22Rv1 (cell line): ENCODE measurements around the gene GREM1.

Experiments
- ZFX ChIP-seq: fragments of 450-650 bp; IDR thresholded peaks from 2 replicates; pipeline ENCODE4 v1.6.1; 2017; ENCODE audit warnings: antibody characterized with exemption, borderline replicate concordance
- TF ChIP-seq, protein P1 (sequence below): fragments of 450-650 bp; IDR thresholded peaks from 2 replicates; pipeline ENCODE4 v1.5.1; 2017; ENCODE audit warnings: mild to moderate bottlenecking

DNA sequence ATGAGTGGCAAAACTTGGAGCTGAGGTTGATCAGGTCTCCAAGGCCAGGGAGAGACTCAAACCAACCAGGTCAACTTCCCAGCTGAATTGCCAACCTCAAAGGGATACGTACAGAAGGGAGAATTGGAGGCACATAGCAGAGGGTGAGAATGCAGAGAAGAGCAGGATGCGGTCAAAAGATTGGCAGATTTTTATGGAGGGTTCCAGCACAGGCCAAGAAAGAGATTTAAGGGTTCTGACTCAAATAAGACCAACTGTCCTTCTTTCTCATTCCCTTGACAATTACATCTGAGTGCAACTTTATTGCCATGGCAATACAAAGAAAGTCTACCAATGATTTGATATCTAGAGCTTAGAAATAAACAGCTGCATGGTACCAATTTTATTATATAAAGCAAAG, 43.1 kb upstream of the GREM1 start:
- TF ChIP-seq, protein P1, sequence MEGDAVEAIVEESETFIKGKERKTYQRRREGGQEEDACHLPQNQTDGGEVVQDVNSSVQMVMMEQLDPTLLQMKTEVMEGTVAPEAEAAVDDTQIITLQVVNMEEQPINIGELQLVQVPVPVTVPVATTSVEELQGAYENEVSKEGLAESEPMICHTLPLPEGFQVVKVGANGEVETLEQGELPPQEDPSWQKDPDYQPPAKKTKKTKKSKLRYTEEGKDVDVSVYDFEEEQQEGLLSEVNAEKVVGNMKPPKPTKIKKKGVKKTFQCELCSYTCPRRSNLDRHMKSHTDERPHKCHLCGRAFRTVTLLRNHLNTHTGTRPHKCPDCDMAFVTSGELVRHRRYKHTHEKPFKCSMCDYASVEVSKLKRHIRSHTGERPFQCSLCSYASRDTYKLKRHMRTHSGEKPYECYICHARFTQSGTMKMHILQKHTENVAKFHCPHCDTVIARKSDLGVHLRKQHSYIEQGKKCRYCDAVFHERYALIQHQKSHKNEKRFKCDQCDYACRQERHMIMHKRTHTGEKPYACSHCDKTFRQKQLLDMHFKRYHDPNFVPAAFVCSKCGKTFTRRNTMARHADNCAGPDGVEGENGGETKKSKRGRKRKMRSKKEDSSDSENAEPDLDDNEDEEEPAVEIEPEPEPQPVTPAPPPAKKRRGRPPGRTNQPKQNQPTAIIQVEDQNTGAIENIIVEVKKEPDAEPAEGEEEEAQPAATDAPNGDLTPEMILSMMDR = no peak
- no peak for TF ChIP-seq ZFX
